Keratinocyte (primary cell): ENCODE data around the gene RHPN2. TPM values are rescaled to one million over a fixed set of nuclear protein-coding genes. Genes with fewer than 3 reads are reported as not detected.

Experiments
- DNase-seq: peaks from one replicate; pipeline ENCODE4 v3.0.0-alpha.2; 2011; ENCODE audit warnings: low read depth, missing footprints, low spot score
- FAIRE-seq: peaks from 2 replicates; lab custom pipeline; 2011; peaks lifted over from hg19 to GRCh38; lab: Jason Lieb, UNC
- H2AFZ ChIP-seq: 2 replicates; pipeline ENCODE4 v1.6.0; 2012; ENCODE audit warnings: low read length, control low read depth, inconsistent platforms; ENCODE audit not compliant: control insufficient read depth
- H3K27ac ChIP-seq: 2 replicates; pipeline ENCODE4 v1.5.1; 2011; ENCODE audit warnings: low read length; ENCODE audit not compliant: control insufficient read depth, insufficient read depth
- H3K27me3 ChIP-seq: 3 replicates; pipeline ENCODE4 v1.6.0; 2011; ENCODE audit warnings: low read length; ENCODE audit not compliant: control insufficient read depth, insufficient read depth; ENCODE audit errors: extremely low read depth
- H3K36me3 ChIP-seq, 2 experiments: 2 replicates in 1 of 2; 3 replicates in 1 of 2; pipeline ENCODE4 v1.5.1; 2011; ENCODE audit warnings: low read length in 2 of 2, mild to moderate bottlenecking in 1 of 2; ENCODE audit not compliant: control insufficient read depth in 2 of 2, insufficient read depth in 2 of 2; ENCODE audit errors: extremely low read depth in 1 of 2
- H3K4me1 ChIP-seq: 3 replicates; pipeline ENCODE4 v1.5.1; 2011; ENCODE audit warnings: low read length; ENCODE audit not compliant: control insufficient read depth, insufficient read depth; ENCODE audit errors: extremely low read depth
- H3K4me2 ChIP-seq: 3 replicates; pipeline ENCODE4 v1.6.0; 2011; ENCODE audit warnings: low read depth, low read length; ENCODE audit not compliant: control insufficient read depth, insufficient read depth; ENCODE audit errors: extremely low read depth
- H3K4me3 ChIP-seq, 3 experiments: fragments of 200-600 bp in 1 of 3; sonication (generic) in 1 of 3; 2 replicates in 2 of 3; 3 replicates in 1 of 3; pipeline ENCODE4 v1.5.1; 2011 to 2016; ENCODE audit warnings: low read length in 3 of 3, mild to moderate bottlenecking in 3 of 3, control low read depth in 2 of 3, inconsistent platforms in 1 of 3, low read depth in 1 of 3, mixed read lengths in 1 of 3, mixed run types in 1 of 3, moderate library complexity in 1 of 3; ENCODE audit not compliant: control insufficient read depth in 2 of 3, insufficient read depth in 2 of 3; ENCODE audit errors: extremely low read depth in 1 of 3
- H3K79me2 ChIP-seq: 2 replicates; pipeline ENCODE4 v1.6.0; 2012; ENCODE audit warnings: low read length; ENCODE audit not compliant: control insufficient read depth, insufficient read depth
- H3K9ac ChIP-seq: 3 replicates; pipeline ENCODE4 v1.6.0; 2011; ENCODE audit warnings: low read length; ENCODE audit not compliant: control insufficient read depth, insufficient read depth; ENCODE audit errors: extremely low read depth
- H3K9me1 ChIP-seq: 3 replicates; pipeline ENCODE4 v1.6.0; 2011; ENCODE audit warnings: low read length; ENCODE audit not compliant: control insufficient read depth, insufficient read depth; ENCODE audit errors: extremely low read depth
- H3K9me3 ChIP-seq: 2 replicates; pipeline ENCODE4 v1.5.1; 2012; ENCODE audit warnings: low read depth, low read length; ENCODE audit not compliant: control insufficient read depth
- H4K20me1 ChIP-seq: 3 replicates; pipeline ENCODE4 v1.6.0; 2011; ENCODE audit warnings: low read length; ENCODE audit not compliant: control insufficient read depth, insufficient read depth; ENCODE audit errors: extremely low read depth
- CTCF ChIP-seq, 3 experiments: IDR thresholded peaks in 1 of 3; conservative IDR thresholded peaks in 1 of 3; optimal IDR thresholded peaks in 1 of 3; 2 replicates in 2 of 3; 3 replicates in 1 of 3; pipeline versions ENCODE3 to v1.5.1; 2011; ENCODE audit warnings: low read length in 3 of 3, mild to moderate bottlenecking in 3 of 3, moderate library complexity in 2 of 3, control low read depth in 1 of 3, inconsistent platforms in 1 of 3; ENCODE audit not compliant: insufficient read depth in 2 of 3; ENCODE audit errors: extremely low read depth in 1 of 3
- EZH2 ChIP-seq: IDR thresholded peaks from one replicate; pipeline ENCODE4 v1.6.1; 2012; ENCODE audit warnings: inconsistent platforms, mild to moderate bottlenecking, low read length, moderate library complexity
- dilution Hi-C: fragments of 300-500 bp; cut with MboI; formaldehyde crosslinking; loops from one replicate; pipeline ENCODE4 v1.7.0; 2020; ENCODE audit warnings: low sequenced_read_pairs; ENCODE audit not compliant: extremely low pct_ligation_motif_present
- polyA plus RNA-seq, 5 experiments: library from polyadenylated mRNA; depleted of rRNA in 3 of 5; stranded (reverse) in 3 of 5; stranded (forward) in 1 of 5; unstranded in 1 of 5; fragments of >200 nt; gene quantifications; 1 replicate in 1 of 5; 2 replicates in 3 of 5; 3 replicates in 1 of 5; pipeline versions ENCODE4 v1.2.1 to v1.2.3, GENCODE V29; 2011 to 2012; ENCODE audit warnings: missing spikeins in 2 of 5, low read depth in 1 of 5, low replicate concordance in 1 of 5

RHPN2 gene
- polyA plus RNA-seq, 1 donor (not counting 4 experiments of a cell fraction or from before 2014, with no cell fraction given) = 6.6 TPM

GRCh38 chr19:32969549-32969948, 95.1 kb downstream of the RHPN2 start:
- H3K4me2 ChIP-seq = no peak overlapping the region
- H3K27me3 ChIP-seq = no peaks in the 10 kb centered on the region
- H3K79me2 ChIP-seq = peaks cover 37% of the 10 kb centered on the region
- no peak overlapping the region for H3K27ac ChIP-seq
- H3K36me3 ChIP-seq = peaks cover 5 to 10% of the 10 kb centered on the region in 2 experiments
- H3K4me1 ChIP-seq = no peaks in the 10 kb centered on the region
- H4K20me1 ChIP-seq = no peaks in the 10 kb centered on the region
- no peaks in the 10 kb centered on the region for H3K9me3 ChIP-seq
- FAIRE-seq (no peak), DNase-seq (no peak)
- H3K4me3 ChIP-seq = no peak overlapping the region
- dilution Hi-C loops = no loop called here
- H3K9me1 ChIP-seq = peaks cover 4% of the 10 kb centered on the region
- H2AFZ ChIP-seq = no peak overlapping the region
- H3K9ac ChIP-seq = no peak overlapping the region
- no peak for TF ChIP-seq EZH2
- no peak for TF ChIP-seq CTCF (optimal IDR thresholded peaks at IDR 0.05 in 1 of 3, IDR thresholded peaks at IDR 0.05 in 1 of 3, conservative IDR thresholded peaks at IDR 0.05 in 1 of 3; ENCODE audit: extremely low read depth in 1 of 3, insufficient read depth in 2 of 3, low read length in 3 of 3)

- Histone ChIP-seq H3K79me2 (peaks cover 37% of the 10 kb centered on the region), H2AFZ (no peak overlapping the region), H3K9me3 (no peaks in the 10 kb centered on the region), H3K27me3 (no peaks in the 10 kb centered on the region), H3K4me1 (no peaks in the 10 kb centered on the region), H3K4me3 (no peak overlapping the region), H4K20me1 (no peaks in the 10 kb centered on the region), H3K9me1 (peaks cover 4% of the 10 kb centered on the region), H3K9ac (no peak overlapping the region), H3K4me2 (no peak overlapping the region), H3K27ac (no peak overlapping the region), H3K36me3 (peaks cover 5 to 16% of the 10 kb centered on the region in 2 experiments)
- FAIRE-seq (no peak), DNase-seq (no peak)
- TF ChIP-seq EZH2 (no peak), CTCF (optimal IDR thresholded peaks at IDR 0.05 in 1 of 3, IDR thresholded peaks at IDR 0.05 in 1 of 3, conservative IDR thresholded peaks at IDR 0.05 in 1 of 3; ENCODE audit: extremely low read depth in 1 of 3, insufficient read depth in 2 of 3, low read length in 3 of 3) (no peak)
- dilution Hi-C loops = no loop called here
These were observed 97.9 kb downstream of the RHPN2 start for GRCh38 chr19:32966750-32967149.
